HG03575 (cell line): ENCODE results near the gene BHLHE40.

Source experiments
- ATAC-seq: cut with Tn5 transposase; IDR thresholded peaks from one replicate; pipeline ENCODE4 v1.9.1; 2021; ENCODE audit not compliant: unreplicated experiment, insufficient number of reproducible peaks, low FRiP score; ENCODE audit errors: extremely low read depth

Gene BHLHE40

DNA sequence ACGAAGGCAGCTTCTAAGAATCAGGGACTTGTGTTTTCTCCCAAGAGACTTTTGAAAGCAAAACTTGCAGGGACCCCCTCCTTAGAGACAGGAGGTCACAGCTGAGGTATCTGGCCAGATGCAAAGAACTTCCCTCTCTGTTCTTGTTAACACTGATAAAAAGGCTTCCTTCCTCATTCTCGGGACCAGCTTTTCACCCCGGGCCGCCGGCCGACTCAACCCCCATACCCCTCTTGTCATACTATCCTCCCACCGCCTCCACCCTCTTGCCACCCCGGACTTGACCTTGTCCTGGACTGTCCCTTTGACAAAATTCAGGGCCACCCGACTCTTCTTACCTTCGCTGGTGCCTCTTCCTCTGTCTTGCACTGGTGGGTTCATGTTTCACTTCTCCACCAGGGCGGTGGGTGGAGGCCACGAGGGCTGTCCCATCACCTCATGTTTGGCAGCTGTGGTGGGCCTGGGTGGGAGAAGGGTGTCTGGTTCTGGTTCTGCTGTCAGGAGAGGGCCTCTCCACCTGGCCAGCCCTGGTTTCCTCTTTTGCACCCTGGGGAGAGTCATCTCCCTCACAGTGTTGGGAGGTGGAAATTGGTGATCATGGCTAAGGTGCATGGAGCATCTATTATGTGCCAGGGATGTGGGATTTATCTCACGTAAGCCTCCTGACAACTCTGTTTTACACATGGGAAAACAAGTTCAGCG lies 32.5 kb downstream of the BHLHE40 start:
- peak; percentile 32 for ATAC-seq

DNA sequence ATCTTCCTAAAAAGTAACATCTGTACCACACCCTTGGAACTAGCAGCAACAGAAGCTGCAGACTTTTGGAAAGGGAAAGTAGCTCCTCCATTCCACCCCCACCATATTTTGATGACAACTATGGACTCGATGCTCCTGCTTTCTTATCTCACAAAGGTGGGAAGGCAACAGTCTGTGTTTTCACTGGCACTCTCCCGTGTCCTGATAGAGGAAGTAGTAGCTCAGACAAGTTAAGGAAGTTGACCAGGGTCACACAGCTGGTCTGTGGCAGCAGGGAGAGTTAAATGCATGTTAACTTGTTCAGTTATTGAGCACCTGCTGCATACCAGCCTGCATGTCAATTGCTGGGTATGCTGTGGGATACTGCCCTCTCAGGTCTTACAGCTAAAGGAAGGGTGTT lies 33.1 kb downstream of the BHLHE40 start:
- ATAC-seq: no peak

DNA sequence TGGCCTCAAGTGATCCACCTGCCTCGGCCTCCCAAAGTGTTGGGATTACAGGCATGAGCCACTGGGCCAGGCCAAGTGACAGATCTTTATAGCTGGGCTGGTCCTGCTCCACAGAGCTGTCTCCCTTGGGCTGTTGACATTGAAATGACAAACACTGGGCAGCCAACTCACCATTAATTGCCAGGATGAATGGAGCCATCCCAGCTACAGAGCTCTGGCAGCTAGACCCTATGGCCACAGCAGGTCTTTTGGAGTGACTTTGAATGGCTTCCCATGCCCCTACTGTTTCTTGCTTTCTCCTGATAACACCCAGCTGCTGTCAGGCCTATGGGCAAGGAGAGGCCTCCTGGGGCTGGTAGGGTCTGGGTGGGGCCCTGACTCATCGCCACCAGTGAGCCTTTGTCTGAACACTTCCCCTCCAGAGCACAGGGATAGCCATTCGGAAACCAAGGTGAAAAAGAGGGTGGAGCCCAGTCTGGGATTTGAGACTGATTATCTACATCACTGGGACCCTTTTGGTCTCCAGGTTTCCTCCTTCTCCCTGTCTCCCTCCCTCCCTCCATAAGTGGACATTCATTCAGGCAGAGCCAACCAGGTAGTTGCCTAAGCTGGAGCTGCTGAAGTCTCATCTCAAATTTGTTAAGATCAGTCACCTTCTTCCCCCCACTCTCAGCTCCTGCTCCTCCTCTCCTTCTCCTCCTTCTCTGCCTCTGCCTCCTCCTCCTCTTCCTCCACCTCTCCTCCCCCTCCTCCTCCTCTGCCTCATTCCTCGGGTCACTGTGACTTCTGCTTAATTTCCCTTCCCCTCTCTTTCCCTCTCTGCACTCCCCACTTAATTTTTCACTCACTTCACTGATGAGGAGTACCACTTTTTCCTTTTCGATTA lies 34.0 kb downstream of the BHLHE40 start:
- no peak for ATAC-seq

- no peak for ATAC-seq
These were observed 35.2 kb downstream of the BHLHE40 start for GRCh38 chr3:5014391-5014790.

DNA sequence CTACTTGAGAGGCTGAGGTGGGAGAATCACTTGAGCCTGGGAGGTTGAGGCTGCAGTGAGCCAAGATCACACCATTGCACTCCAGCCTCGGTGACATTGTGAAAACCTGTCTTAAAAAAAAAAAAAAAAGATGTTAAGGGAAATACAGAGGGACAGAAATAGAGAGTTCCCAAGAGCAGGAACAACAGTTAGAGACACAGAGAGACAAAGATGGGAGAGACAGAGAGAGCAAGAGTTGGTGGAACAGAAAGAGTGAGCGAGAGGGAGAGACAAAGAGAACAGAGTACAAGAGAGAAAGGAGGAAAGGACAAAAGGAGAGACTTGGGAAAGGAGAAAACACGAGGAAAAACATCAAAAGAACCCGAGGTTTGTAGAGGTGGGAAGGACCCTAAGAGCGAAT lies 35.8 kb downstream of the BHLHE40 start:
- no peak for ATAC-seq

DNA sequence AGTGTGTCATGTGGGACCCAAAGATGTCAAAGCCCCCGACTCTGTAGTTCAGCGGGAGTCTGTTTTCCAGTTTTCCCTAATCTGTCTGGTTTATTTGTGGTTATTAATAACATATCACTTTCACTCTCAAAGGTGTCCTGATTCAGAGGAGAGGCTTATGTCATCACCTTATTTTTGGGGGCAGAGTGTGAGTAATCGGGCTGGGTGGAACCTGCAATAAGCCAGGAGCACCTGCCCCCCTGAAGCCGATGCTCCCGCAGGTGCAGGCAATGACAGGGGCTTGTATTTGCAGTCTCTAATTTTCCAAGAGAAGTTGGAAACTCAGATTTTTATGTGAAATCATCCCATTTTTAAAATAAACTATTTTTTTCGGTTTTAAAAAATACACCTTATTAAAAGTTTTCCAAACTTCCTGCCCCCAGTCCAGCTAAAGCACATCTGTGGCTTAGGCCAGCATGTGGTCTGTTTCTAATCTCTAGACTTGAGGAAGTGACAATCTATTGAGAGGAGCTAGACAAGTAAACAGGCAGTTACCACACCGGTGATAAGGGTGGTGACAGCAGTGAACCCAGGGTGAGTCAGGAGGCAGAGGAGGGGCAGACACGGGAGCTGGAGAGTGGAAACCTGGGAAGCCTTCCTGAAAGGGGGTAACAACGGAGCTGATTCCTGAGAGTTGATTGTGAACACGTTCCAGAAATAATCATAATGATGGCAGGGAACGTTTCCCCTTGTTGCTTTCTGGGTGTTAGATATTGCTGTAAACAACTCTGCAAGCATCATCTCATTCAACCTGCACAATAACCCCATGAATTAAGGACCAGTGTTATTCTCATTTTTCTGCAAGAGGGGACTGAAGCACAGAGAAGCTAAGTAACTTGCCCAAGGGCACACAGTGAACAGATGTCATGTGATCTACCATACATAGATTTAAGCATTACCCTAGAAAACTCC lies 37.2 kb downstream of the BHLHE40 start:
- ATAC-seq: peak; percentile 46

DNA sequence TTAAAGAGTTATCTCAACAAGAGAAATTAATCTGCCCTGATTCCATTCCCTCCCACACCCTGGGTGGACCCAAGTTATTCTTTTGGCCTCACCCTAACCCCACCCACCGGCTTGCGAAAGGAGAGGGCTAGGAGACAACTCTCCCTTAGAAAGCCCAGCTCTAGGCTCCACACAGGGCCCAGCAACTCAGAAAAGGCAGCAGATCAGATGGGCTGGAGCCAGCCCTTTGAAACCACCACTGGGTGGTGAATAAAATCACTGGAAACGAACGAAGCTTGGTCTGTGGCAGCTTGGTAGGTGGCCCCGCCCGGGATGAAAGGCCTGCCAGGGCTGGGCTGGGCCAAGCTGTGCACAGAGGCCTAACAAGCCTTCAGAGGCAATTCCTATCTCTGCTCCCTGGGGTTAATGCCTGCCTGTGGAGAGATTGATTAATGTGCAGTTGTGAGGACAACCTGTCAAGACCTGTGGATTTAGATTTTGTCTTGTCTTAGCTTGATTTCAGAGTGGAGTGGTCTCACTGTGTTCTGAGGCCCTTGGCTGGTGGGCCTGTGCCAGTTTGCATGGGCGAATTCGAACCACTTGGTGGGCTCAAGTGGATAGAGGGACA lies 38.8 kb downstream of the BHLHE40 start:
- no peak for ATAC-seq

GRCh38 chr3:5019411-5020241 lies 40.4 kb downstream of the BHLHE40 start:
- ATAC-seq: no peak

DNA sequence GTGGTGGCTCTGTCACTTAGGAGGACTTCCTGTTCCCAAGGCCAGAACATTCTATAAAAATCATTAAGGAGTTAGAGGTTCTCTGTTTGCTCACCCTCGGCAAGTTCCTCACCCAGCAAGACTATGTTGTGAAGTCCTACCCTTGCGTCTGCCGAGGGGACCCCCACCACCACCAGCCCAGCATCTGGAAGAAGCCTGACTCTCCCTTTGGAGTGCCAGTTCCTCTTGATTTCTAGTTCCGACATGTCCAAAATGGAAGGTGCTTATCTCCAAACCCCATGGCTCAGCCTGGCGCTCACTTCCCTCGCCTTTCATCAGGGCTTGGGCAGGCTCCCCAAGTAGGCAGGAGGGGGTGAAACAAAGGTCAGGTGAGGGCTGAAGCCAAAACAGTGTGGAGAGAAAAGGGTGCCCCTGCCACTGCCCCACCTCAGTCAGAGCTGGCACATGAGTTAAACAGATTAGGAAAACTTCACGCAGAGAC lies 41.0 kb downstream of the BHLHE40 start:
- no peak for ATAC-seq

- no peak for ATAC-seq
These were observed 42.2 kb downstream of the BHLHE40 start for GRCh38 chr3:5021116-5022092.

DNA sequence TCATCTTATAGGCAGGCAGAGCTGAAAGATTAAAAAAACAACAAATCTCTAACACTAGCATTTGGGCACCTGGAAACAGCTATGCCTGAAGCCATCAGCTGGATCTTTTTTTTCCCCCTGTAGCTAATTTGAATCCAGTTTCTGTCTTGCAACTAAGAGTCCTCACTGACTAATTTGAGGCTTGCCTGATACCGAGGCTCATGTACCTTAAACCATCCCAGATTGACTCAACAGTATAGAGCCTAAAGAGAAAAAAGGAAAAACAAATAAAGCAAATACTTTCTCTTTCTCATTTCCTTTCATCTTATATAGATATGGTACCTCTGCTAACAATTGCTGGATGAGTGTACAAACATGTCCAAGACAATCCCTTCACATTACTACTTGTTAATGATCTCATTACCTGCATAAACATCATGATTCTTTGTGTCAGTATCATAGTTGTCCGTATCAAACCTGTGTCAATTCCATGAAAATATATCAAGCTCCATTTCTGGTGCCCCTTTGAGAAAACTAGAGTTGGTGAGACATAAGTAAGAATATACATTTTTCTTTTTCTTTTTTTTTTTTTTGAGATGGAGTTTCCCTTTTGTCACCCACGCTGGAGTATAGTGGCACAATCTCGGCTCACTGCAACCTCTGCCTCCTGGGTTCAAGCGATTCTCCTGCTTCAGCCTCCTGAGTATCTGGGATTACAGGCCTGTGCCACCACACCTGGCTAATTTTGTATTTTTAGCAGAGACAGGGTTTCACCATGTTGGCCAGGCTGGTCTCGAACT lies 43.1 kb downstream of the BHLHE40 start:
- peak; percentile 85 for ATAC-seq

DNA sequence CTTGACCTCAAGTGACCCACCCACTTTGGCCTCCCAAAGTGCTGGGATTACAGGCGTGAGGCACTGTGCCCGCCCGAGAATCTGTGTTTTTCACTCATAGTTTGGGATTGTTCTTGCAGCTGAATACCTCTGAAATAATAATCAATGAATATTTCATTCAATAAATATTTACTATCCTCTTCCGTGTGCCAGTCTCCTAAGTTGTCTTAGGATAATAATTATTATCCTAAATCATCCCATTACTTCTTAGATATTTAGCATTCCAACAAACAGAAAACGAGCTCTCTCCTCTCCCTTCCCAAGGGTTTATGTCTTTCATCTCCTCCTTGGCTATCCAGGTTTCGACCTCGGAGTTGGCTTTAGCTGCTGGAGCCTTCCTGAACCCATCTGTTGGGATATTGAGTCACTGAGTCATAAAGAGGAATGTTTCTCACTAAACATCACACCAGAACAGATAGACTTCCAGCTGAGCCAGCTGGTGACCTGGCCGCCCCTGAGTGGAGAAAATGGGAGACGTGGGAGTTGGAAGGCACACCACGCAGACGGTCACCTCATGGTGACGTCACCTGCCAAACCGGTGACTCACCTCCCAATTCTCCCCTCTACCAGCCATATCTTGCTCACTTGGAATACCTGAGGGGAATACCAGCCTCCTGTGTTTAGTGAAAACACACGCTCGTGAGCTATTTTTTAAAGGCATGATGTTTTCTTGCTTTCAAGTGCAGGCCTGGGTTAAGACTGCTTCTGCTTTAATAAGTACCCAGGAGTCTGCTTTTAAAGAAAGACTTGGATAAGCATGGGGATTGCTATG lies 43.9 kb downstream of the BHLHE40 start:
- ATAC-seq: no peak

GRCh38 chr3:5023777-5024346 lies 44.6 kb downstream of the BHLHE40 start:
- ATAC-seq: no peak

DNA sequence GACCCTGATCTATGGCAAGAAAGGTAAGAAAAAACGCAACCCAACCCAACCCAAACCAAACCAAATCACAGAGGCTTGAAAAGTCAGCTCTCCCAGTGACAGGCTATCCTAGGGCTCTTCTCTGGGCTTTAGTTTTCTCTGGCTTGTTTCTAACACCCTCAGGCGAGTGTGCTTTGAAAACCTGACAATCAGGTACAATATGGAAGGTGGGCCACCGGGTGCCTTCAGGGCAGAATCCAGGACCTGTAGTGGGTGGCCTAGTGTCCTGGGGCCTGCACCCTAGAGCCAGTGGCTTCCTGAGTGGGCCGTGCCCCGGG lies 46.8 kb downstream of the BHLHE40 start:
- ATAC-seq: no peak

- no peak for ATAC-seq
These were observed 50.5 kb downstream of the BHLHE40 start for GRCh38 chr3:5029715-5030114.
